Measurements from ENCODE around the gene FOXP1. TPM values are rescaled to one million over a fixed set of nuclear protein-coding genes. Genes with fewer than 3 reads are reported as not detected.
"Not testable (repeated sequence)": the region's sequence is repeated elsewhere in the genome, so short reads cannot be mapped to it uniquely, and the experiment has no call there.

The FOXP1 gene
- total RNA-seq, 1 donor from 2014 or later = 107 TPM

DNA sequence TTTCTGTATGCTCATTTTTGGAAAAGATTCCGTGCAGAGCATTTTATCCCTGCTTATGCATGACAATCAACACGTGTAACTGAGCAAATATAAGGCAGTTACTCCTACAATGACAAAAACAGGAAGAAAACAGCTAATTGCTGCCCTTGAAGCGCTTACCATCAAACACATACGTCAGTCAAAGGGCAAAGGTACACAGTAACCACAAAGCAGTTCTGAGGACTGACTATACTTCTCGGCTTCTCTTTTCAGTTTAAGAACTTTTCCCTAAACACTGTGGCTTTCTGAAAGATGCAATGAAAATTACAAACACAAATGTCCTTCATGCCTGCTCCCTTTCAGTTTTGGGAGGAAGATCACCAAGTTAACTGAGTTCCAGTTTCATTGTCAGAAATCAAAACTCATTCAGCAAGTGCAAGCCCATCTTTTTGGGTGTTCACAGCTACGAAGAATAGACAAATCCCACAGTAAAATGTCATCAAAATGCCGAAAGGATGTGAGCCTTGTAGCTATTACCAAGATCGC lies 602.8 kb downstream of the FOXP1 start:
- H3K4me3 ChIP-seq (ENCODE audit: insufficient read depth, low read depth, low read length) = no peak overlapping the region
- peak overlapping the region; percentile 26 for H3K9ac ChIP-seq (ENCODE audit: low read length)
- Mint-ChIP-seq H3K27me3 (ENCODE audit: low read depth, unreplicated experiment) (no peaks in the 10 kb centered on the region), H3K4me3 (ENCODE audit: unreplicated experiment) (no peak overlapping the region), H3K27ac (ENCODE audit: unreplicated experiment) (no peak overlapping the region), H3K4me1 (ENCODE audit: low read depth, unreplicated experiment) (peaks cover 37% of the 10 kb centered on the region), H3K9me3 (ENCODE audit: unreplicated experiment) (no peaks in the 10 kb centered on the region), H3K36me3 (ENCODE audit: low read depth, unreplicated experiment) (peaks cover 26% of the 10 kb centered on the region)
- no peak overlapping the region for H2AFZ ChIP-seq (ENCODE audit: low read depth, low read length)
- H3K79me2 ChIP-seq (ENCODE audit: insufficient read depth, low read length) = peaks cover 20% of the 10 kb centered on the region
- H3K27ac ChIP-seq (ENCODE audit: low read depth, low read length) = peak overlapping the region; percentile 1
- H3K9me3 ChIP-seq (ENCODE audit: insufficient read depth, low read depth, low read length) = no peaks in the 10 kb centered on the region
- H3K4me2 ChIP-seq (ENCODE audit: low read length) = peak overlapping the region; percentile 75
- DNase-seq (ENCODE audit: low read depth) (peak; percentile 81), FAIRE-seq (no peak)
- H3K36me3 ChIP-seq (ENCODE audit: insufficient read depth, low read length) = peaks cover 44% of the 10 kb centered on the region
- H3K4me1 ChIP-seq (ENCODE audit: insufficient read depth, low read length) = peaks cover 38% of the 10 kb centered on the region
- peaks cover 8% of the 10 kb centered on the region for H4K20me1 ChIP-seq (ENCODE audit: insufficient read depth, low read length)
- TF ChIP-seq, protein P1, sequence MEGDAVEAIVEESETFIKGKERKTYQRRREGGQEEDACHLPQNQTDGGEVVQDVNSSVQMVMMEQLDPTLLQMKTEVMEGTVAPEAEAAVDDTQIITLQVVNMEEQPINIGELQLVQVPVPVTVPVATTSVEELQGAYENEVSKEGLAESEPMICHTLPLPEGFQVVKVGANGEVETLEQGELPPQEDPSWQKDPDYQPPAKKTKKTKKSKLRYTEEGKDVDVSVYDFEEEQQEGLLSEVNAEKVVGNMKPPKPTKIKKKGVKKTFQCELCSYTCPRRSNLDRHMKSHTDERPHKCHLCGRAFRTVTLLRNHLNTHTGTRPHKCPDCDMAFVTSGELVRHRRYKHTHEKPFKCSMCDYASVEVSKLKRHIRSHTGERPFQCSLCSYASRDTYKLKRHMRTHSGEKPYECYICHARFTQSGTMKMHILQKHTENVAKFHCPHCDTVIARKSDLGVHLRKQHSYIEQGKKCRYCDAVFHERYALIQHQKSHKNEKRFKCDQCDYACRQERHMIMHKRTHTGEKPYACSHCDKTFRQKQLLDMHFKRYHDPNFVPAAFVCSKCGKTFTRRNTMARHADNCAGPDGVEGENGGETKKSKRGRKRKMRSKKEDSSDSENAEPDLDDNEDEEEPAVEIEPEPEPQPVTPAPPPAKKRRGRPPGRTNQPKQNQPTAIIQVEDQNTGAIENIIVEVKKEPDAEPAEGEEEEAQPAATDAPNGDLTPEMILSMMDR (IDR thresholded peaks at IDR 0.05; ENCODE audit: insufficient read depth, low read depth, low read length) = no peak
- no peak for TF ChIP-seq EZH2 (IDR thresholded peaks at IDR 0.05; ENCODE audit: insufficient read depth, low read length)
- H3K27me3 ChIP-seq (ENCODE audit: insufficient read depth, low read length) = no peaks in the 10 kb centered on the region

DNA sequence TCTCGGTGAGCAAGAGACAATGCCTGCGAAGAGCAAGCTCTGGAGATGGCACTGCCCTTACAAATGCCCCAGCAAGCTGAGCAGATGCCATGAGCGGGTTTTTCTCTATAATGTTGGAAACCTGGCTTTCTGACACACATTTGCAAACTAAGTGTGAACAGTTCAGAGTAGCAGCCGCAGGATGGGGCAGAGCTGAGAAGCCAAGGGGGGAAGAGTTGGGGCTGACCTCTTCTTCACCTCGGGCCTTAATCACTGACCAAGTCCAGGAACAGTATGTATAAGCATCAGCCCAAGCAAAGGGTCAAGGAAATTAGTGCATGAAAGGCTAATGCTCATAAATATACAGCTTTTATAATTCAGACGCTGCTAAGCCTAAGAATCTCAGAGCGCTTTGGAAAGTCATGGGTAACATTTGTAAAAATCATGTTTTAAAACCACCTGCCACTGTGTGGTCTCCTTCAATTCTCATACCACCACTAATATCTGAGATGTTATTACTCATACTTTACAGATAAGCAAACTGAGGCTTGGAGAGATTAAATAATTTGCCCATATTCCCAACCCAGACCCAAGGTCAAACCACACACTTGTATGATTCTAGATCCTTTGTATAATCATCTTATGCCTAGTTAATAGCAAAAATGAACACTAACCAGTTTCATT lies 603.4 kb downstream of the FOXP1 start:
- no peak overlapping the region for H2AFZ ChIP-seq (ENCODE audit: low read depth, low read length)
- peak overlapping the region; percentile 75 for H3K4me2 ChIP-seq (ENCODE audit: low read length)
- Mint-ChIP-seq H3K36me3 (ENCODE audit: low read depth, unreplicated experiment) (peaks cover 31% of the 10 kb centered on the region), H3K27me3 (ENCODE audit: low read depth, unreplicated experiment) (no peaks in the 10 kb centered on the region), H3K9me3 (ENCODE audit: unreplicated experiment) (no peaks in the 10 kb centered on the region), H3K27ac (ENCODE audit: unreplicated experiment) (no peak overlapping the region), H3K4me1 (ENCODE audit: low read depth, unreplicated experiment) (peaks cover 37% of the 10 kb centered on the region), H3K4me3 (ENCODE audit: unreplicated experiment) (no peak overlapping the region)
- no peak overlapping the region for H3K4me3 ChIP-seq (ENCODE audit: insufficient read depth, low read depth, low read length)
- FAIRE-seq = no peak
- H3K27me3 ChIP-seq (ENCODE audit: insufficient read depth, low read length) = no peaks in the 10 kb centered on the region
- peaks cover 20% of the 10 kb centered on the region for H3K79me2 ChIP-seq (ENCODE audit: insufficient read depth, low read length)
- TF ChIP-seq, protein P1 (IDR thresholded peaks at IDR 0.05; ENCODE audit: insufficient read depth, low read depth, low read length) = no peak
- no peak for TF ChIP-seq EZH2 (IDR thresholded peaks at IDR 0.05; ENCODE audit: insufficient read depth, low read length)
- peaks cover 38% of the 10 kb centered on the region for H3K4me1 ChIP-seq (ENCODE audit: insufficient read depth, low read length)
- H3K9ac ChIP-seq (ENCODE audit: low read length) = no peak overlapping the region
- peaks cover 8% of the 10 kb centered on the region for H4K20me1 ChIP-seq (ENCODE audit: insufficient read depth, low read length)
- peak; percentile 83 for DNase-seq (ENCODE audit: low read depth)
- H3K9me3 ChIP-seq (ENCODE audit: insufficient read depth, low read depth, low read length) = no peaks in the 10 kb centered on the region
- peaks cover 39% of the 10 kb centered on the region for H3K36me3 ChIP-seq (ENCODE audit: insufficient read depth, low read length)
- H3K27ac ChIP-seq (ENCODE audit: low read depth, low read length) = no peak overlapping the region

DNA sequence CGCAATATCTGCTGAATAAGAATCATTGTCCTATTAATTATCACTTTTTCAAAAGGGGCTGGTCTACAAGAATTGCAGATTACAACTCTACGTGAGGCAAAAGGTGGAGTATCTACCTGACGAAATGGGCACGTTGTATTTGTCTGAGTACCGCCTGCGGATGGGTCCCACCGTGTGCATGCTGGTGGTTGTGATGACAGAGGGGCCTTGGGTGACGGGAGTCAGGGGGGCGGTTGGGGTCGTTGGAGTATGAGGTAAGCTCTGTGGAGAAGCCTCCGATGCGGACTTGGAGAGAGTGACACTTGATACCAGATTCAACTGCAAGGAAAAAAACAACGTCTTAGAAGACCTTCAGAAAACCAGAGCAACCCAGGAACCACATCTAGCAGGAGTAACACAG lies 605.8 kb downstream of the FOXP1 start:
- no peak for TF ChIP-seq EZH2 (IDR thresholded peaks at IDR 0.05; ENCODE audit: insufficient read depth, low read length)
- TF ChIP-seq, protein P1 (IDR thresholded peaks at IDR 0.05; ENCODE audit: insufficient read depth, low read depth, low read length) = no peak
- H3K36me3 Mint-ChIP-seq (ENCODE audit: low read depth, unreplicated experiment) = peaks cover 36% of the 10 kb centered on the region
- H4K20me1 ChIP-seq (ENCODE audit: insufficient read depth, low read length) = peaks cover 8% of the 10 kb centered on the region
- H3K27me3 ChIP-seq (ENCODE audit: insufficient read depth, low read length) = no peaks in the 10 kb centered on the region
- H3K9me3 ChIP-seq (ENCODE audit: insufficient read depth, low read depth, low read length) = no peaks in the 10 kb centered on the region
- no peak overlapping the region for H3K4me2 ChIP-seq (ENCODE audit: low read length)
- peaks cover 28% of the 10 kb centered on the region for H3K4me1 ChIP-seq (ENCODE audit: insufficient read depth, low read length)
- peaks cover 20% of the 10 kb centered on the region for H3K79me2 ChIP-seq (ENCODE audit: insufficient read depth, low read length)
- H3K4me3 ChIP-seq (ENCODE audit: insufficient read depth, low read depth, low read length) = no peak overlapping the region
- no peak overlapping the region for H3K4me3 Mint-ChIP-seq (ENCODE audit: unreplicated experiment)
- no peaks in the 10 kb centered on the region for H3K27me3 Mint-ChIP-seq (ENCODE audit: low read depth, unreplicated experiment)
- no peak overlapping the region for H3K27ac ChIP-seq (ENCODE audit: low read depth, low read length)
- no peak overlapping the region for H3K27ac Mint-ChIP-seq (ENCODE audit: unreplicated experiment)
- no peak overlapping the region for H2AFZ ChIP-seq (ENCODE audit: low read depth, low read length)
- DNase-seq (ENCODE audit: low read depth) = no peak
- peaks cover 32% of the 10 kb centered on the region for H3K4me1 Mint-ChIP-seq (ENCODE audit: low read depth, unreplicated experiment)
- no peak for FAIRE-seq
- H3K36me3 ChIP-seq (ENCODE audit: insufficient read depth, low read length) = peaks cover 48% of the 10 kb centered on the region
- H3K9ac ChIP-seq (ENCODE audit: low read length) = no peak overlapping the region
- H3K9me3 Mint-ChIP-seq (ENCODE audit: unreplicated experiment) = no peaks in the 10 kb centered on the region

DNA sequence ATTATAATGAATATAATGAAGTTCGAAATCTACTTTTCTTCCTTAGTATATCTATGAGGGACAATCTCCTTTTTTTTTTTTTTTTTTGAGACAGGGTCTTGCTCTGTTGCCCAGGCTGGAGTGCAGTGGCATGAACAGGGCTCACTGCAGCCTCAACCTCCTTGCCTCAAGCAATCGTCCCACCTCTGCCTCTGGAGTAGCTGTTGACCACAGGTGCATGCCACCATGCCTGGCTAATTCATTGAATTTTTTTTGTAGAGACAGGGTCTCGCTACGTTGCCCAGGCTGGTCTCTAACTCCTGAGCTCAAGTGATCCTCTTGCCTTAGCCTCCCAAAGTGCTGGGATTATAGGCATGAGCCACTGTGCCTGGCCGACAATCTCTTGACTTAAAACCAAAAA lies 607.5 kb downstream of the FOXP1 start:
- peaks cover 43% of the 10 kb centered on the region for H3K36me3 Mint-ChIP-seq (ENCODE audit: low read depth, unreplicated experiment)
- H3K36me3 ChIP-seq (ENCODE audit: insufficient read depth, low read length) = peaks cover 62% of the 10 kb centered on the region
- H3K9me3 ChIP-seq (ENCODE audit: insufficient read depth, low read depth, low read length) = not testable (repeated sequence)

More for the DNA sequence above, 607.5 kb downstream of the FOXP1 start:
- H3K27me3 Mint-ChIP-seq (ENCODE audit: low read depth, unreplicated experiment); H3K4me2 ChIP-seq (ENCODE audit: low read length); FAIRE-seq; H3K27ac Mint-ChIP-seq (ENCODE audit: unreplicated experiment); H3K9me3 Mint-ChIP-seq (ENCODE audit: unreplicated experiment); H3K27ac ChIP-seq (ENCODE audit: low read depth, low read length); H3K27me3 ChIP-seq (ENCODE audit: insufficient read depth, low read length); DNase-seq (ENCODE audit: low read depth); H3K9ac ChIP-seq (ENCODE audit: low read length); H3K4me3 Mint-ChIP-seq (ENCODE audit: unreplicated experiment); H2AFZ ChIP-seq (ENCODE audit: low read depth, low read length); H3K4me3 ChIP-seq (ENCODE audit: insufficient read depth, low read depth, low read length): not testable (repeated sequence)
- H3K4me1 ChIP-seq (ENCODE audit: insufficient read depth, low read length) = peaks cover 11% of the 10 kb centered on the region
- peaks cover 16% of the 10 kb centered on the region for H3K4me1 Mint-ChIP-seq (ENCODE audit: low read depth, unreplicated experiment)
- peaks cover 22% of the 10 kb centered on the region for H3K79me2 ChIP-seq (ENCODE audit: insufficient read depth, low read length)
- H4K20me1 ChIP-seq (ENCODE audit: insufficient read depth, low read length) = peaks cover 14% of the 10 kb centered on the region

Measured in astrocyte (in vitro differentiated cells and primary cell).